Measurements from ENCODE around the gene PIAS3. TPM values are rescaled to one million over a fixed set of nuclear protein-coding genes. Genes with fewer than 3 reads are reported as not detected.

Gene PIAS3
- total and polyA plus RNA-seq, 2 donors (not counting 3 experiments of a cell fraction or from before 2014, with no cell fraction given), result 50.1 to 71.8 TPM

GRCh38 chr1:145805057-145805456 lies 53.8 kb downstream of the PIAS3 start:
- Histone ChIP-seq H3K9ac (replicated peaks; ENCODE audit: extremely low read depth, insufficient read depth, low read length) (no peak overlapping the region), H3K27ac (ENCODE audit: insufficient read depth, low read depth, low read length) (no peak overlapping the region), H3K4me2 (ENCODE audit: insufficient read depth, low read length) (no peak overlapping the region), H3K9me1 (replicated peaks; ENCODE audit: control insufficient read depth, extremely low read depth, insufficient read depth, low read length) (no peaks in the 10 kb centered on the region), H3K27me3 (ENCODE audit: control insufficient read depth in 2 of 2, insufficient read depth in 2 of 2, low read length in 2 of 2) (no peaks in the 10 kb centered on the region), H3K9me3 (replicated peaks; ENCODE audit: control insufficient read depth, insufficient read depth, low read length) (no peaks in the 10 kb centered on the region), H4K20me1 (replicated peaks; ENCODE audit: control insufficient read depth, extremely low read depth, insufficient read depth, low read length) (peaks cover 2% of the 10 kb centered on the region), H3K36me3 (ENCODE audit: control insufficient read depth in 2 of 2, extremely low read depth in 1 of 2, insufficient read depth in 2 of 2, low read length in 2 of 2) (peaks cover 0 to 2% of the 10 kb centered on the region in 2 experiments), H3K79me2 (ENCODE audit: control insufficient read depth, insufficient read depth, low read length) (peaks cover 71% of the 10 kb centered on the region), H3K4me3 (replicated peaks in 1 of 3; ENCODE audit: insufficient read depth in 1 of 3, low read depth in 1 of 3, low read length in 3 of 3) (no peak overlapping the region), H2AFZ (ENCODE audit: low read depth, low read length) (no peak overlapping the region), H3K4me1 (ENCODE audit: control insufficient read depth, extremely low read depth, insufficient read depth, low read length) (no peaks in the 10 kb centered on the region)
- ChIA-PET CTCF (interaction anchor here (2.0 to 3.3 kb wide), 4 partner anchors 10 to 19 kb away, joined by 5 to 19 read pairs (median 10); no protein-coding TSS in a partner anchor), POLR2A (no interaction called here)
- no TSS peak for BruUV-seq (replicated peaks)
- DNase-seq (ENCODE audit: low read depth, low spot score), result no peak
- no peak for FAIRE-seq
- intact Hi-C loops (cut with micrococcal nuclease) (no loop called here), dilution Hi-C loops (cut with MboI; ENCODE audit: extremely low pct_ligation_motif_present, low sequenced_read_pairs) (no loop called here)
- TF ChIP-seq, protein P1, sequence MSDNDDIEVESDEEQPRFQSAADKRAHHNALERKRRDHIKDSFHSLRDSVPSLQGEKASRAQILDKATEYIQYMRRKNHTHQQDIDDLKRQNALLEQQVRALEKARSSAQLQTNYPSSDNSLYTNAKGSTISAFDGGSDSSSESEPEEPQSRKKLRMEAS (IDR thresholded peaks at IDR 0.05; ENCODE audit: insufficient read depth, insufficient read length), result no peak
- TF ChIP-seq FOS (IDR thresholded peaks at IDR 0.05; ENCODE audit: borderline replicate concordance, insufficient read depth, low read length) (no peak), POLR2AphosphoS5 (IDR thresholded peaks at IDR 0.05; ENCODE audit: insufficient read depth, low read depth, low read length) (no peak), POLR2A (IDR thresholded peaks at IDR 0.05; ENCODE audit: low read depth, low read length) (no peak), CTCF (IDR thresholded peaks at IDR 0.05; ENCODE audit: extremely low read depth in 1 of 2, insufficient read depth in 1 of 2, low read depth in 1 of 2, low read length in 2 of 2) (no peak), MYC (IDR thresholded peaks at IDR 0.05; ENCODE audit: low read depth, low read length) (no peak), EZH2 (IDR thresholded peaks at IDR 0.05; ENCODE audit: borderline replicate concordance, low read depth, low read length, severe bottlenecking) (no peak), JUN (IDR thresholded peaks at IDR 0.05; ENCODE audit: borderline replicate concordance, insufficient read depth, insufficient read length, low read depth) (no peak), GATA2 (IDR thresholded peaks at IDR 0.05; ENCODE audit: insufficient read depth, insufficient read length, low read depth, low read length) (no peak)
